OCI-LY7 (cell line): ENCODE data around the gene SNX25. TPM values are rescaled to one million over a fixed set of nuclear protein-coding genes. Genes with fewer than 3 reads are reported as not detected.
A peak's percentile ranks its signal among the peaks of the same experiment; 100 is the strongest.

Source experiments
- BruUV-seq: library from RNA; stranded (reverse); fragments of 400-500 nt; replicated peaks from 2 replicates; lab custom pipeline; 2021; lab: Mats Ljungman, UMichigan
- CTCF ChIA-PET: fragments of 300-600 bp; sonication (Branson Sonifier 250); formaldehyde crosslinking; loops from one replicate; lab custom pipeline; 2022; ENCODE audit warnings: antibody characterized with exemption; ENCODE audit not compliant: unreplicated experiment; lab: Charles Lee
- POLR2A ChIA-PET: fragments of 300-600 bp; sonication (Branson Sonifier 250); formaldehyde crosslinking; loops from one replicate; lab custom pipeline; 2022; ENCODE audit warnings: antibody characterized with exemption; lab: Charles Lee
- DNase-seq: peaks from one replicate; pipeline ENCODE4 v3.0.0-alpha.2; 2015; ENCODE audit warnings: low spot score
- H2AFZ ChIP-seq: fragments of 200-600 bp; sonication (generic), shearing (Covaris generic); 2 replicates; pipeline ENCODE4 v1.6.1; 2014; ENCODE audit warnings: mild to moderate bottlenecking, antibody characterized with exemption, low read length, moderate library complexity
- H3K27ac ChIP-seq: fragments of 200-600 bp; sonication (generic); 2 replicates; pipeline ENCODE4 v1.5.1; 2014; ENCODE audit warnings: mixed run types, low read depth, mild to moderate bottlenecking, moderate library complexity, low read length, inconsistent platforms; ENCODE audit not compliant: poor library complexity, severe bottlenecking
- H3K36me3 ChIP-seq: fragments of 200-600 bp; sonication (generic); 2 replicates; pipeline ENCODE4 v1.6.1; 2014; ENCODE audit warnings: mild to moderate bottlenecking, antibody characterized with exemption, low read length, moderate library complexity, mixed read lengths; ENCODE audit not compliant: insufficient read depth
- H3K4me1 ChIP-seq: fragments of 200-600 bp; sonication (generic); 2 replicates; pipeline ENCODE4 v1.5.1; 2014; ENCODE audit warnings: mild to moderate bottlenecking, low read length; ENCODE audit not compliant: insufficient read depth, poor library complexity, severe bottlenecking
- H3K4me2 ChIP-seq: fragments of 200-600 bp; sonication (generic); 2 replicates; pipeline ENCODE4 v1.6.1; 2014; ENCODE audit warnings: mild to moderate bottlenecking, low read length
- H3K4me3 ChIP-seq: fragments of 200-600 bp; sonication (generic); 2 replicates; pipeline ENCODE4 v1.5.1; 2014; ENCODE audit warnings: mild to moderate bottlenecking, low read depth, low read length; ENCODE audit not compliant: poor library complexity, severe bottlenecking
- H3K79me2 ChIP-seq: fragments of 200-600 bp; sonication (generic); 2 replicates; pipeline ENCODE4 v1.6.1; 2016; ENCODE audit warnings: low read depth, mild to moderate bottlenecking, low read length, moderate library complexity, mixed read lengths; ENCODE audit not compliant: insufficient read depth
- H3K9me2 ChIP-seq: fragments of 200-600 bp; sonication (generic); 2 replicates; pipeline ENCODE4 v1.6.1; 2016; ENCODE audit warnings: mild to moderate bottlenecking, low read length, mixed read lengths; ENCODE audit not compliant: insufficient read depth
- H3K9me3 ChIP-seq: fragments of 200-600 bp; sonication (generic); 2 replicates; pipeline ENCODE4 v1.6.1; 2014; ENCODE audit warnings: mild to moderate bottlenecking, mixed run types, low read length, mixed read lengths
- H4K20me1 ChIP-seq: fragments of 200-600 bp; sonication (generic); 2 replicates; pipeline ENCODE4 v1.6.1; 2014; ENCODE audit warnings: mild to moderate bottlenecking, antibody characterized with exemption, low read length, moderate library complexity, mixed read lengths; ENCODE audit not compliant: insufficient read depth
- CTCF ChIP-seq: fragments of 200-600 bp; sonication (generic); conservative IDR thresholded peaks from 2 replicates; pipeline ENCODE4 v1.5.1; 2014; ENCODE audit warnings: mild to moderate bottlenecking, antibody characterized with exemption, low read length, moderate library complexity, mixed read lengths
- EZH2phosphoT487 ChIP-seq: fragments of 200-600 bp; sonication (generic); IDR thresholded peaks from 2 replicates; pipeline ENCODE4 v1.6.1; 2018; ENCODE audit warnings: low read depth, borderline replicate concordance, mild to moderate bottlenecking, mixed run types, antibody characterized with exemption, low read length, moderate library complexity, mixed read lengths
- intact Hi-C: fragments of 100-400 bp; cut with micrococcal nuclease; formaldehyde crosslinking; loops from one replicate; pipeline ENCODE4 v1.10.0; 2022; ENCODE audit not compliant: unreplicated experiment
- total RNA-seq, 2 experiments: library from RNA; depleted of rRNA in 1 of 2; stranded (reverse); fragments of >200 nt in 1 of 2; shearing (Covaris generic) in 1 of 2; gene quantifications; 2 replicates each; pipeline ENCODE4 v1.2.3, GENCODE V29; 2014 to 2022

SNX25 gene
- total RNA-seq, 2 experiments from 2014 or later = 33.7 to 55.6 TPM

DNA sequence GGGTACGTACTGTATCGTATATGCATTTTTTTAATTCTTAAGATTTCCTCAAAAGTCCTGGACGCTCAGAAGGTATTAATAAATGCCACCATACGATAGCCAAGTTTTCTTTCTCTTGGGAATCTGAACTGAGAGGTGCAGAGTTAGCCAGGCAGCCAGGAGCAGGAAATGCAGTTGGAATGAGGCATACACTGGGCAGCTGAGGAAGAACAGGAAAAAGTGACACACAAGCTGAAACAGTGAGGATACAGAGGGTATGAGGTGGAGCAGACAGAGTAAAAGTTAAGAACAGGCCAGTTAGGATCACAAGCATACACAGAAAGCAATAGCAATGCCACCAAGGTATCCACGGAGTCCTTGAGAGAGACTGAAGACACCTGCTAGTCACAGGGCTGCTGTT, 203.0 kb downstream of the SNX25 start:
- H4K20me1 ChIP-seq = no peaks in the 10 kb centered on the region
- H3K9me2 ChIP-seq = peaks cover 5% of the 10 kb centered on the region; the same call in 1 of the 2 replicates
- H3K4me2 ChIP-seq = peak overlapping the region; percentile 32
- H3K36me3 ChIP-seq = peaks cover 72% of the 10 kb centered on the region
- no peak overlapping the region for H2AFZ ChIP-seq
- peak overlapping the region; percentile 46 for H3K27ac ChIP-seq
- ChIA-PET POLR2A (interaction anchor here (1.0 to 4.3 kb wide), 9 partner anchors 13 to 174 kb away, joined by 3 to 26 read pairs (median 4); partner anchors contain the start of genes ANKRD37 and LRP2BP), CTCF (interaction anchor here (0.6 kb wide), 1 partner anchor 268 kb away, joined by 3 read pairs; no protein-coding TSS in a partner anchor)
- BruUV-seq = no TSS peak
- no peak overlapping the region for H3K4me3 ChIP-seq
- DNase-seq = no peak
- H3K4me1 ChIP-seq = peaks cover 25% of the 10 kb centered on the region
- no peaks in the 10 kb centered on the region for H3K9me3 ChIP-seq
- TF ChIP-seq CTCF = no peak
- no peak for TF ChIP-seq EZH2phosphoT487
- H3K79me2 ChIP-seq = no peaks in the 10 kb centered on the region
- intact Hi-C loops = loop anchor here (5.0 kb wide), 1 partner anchor 175 kb away; no protein-coding TSS in a partner anchor

Other genes starting within 250 kb of the SNX25 start
- gene HELT, start 191.1 kb upstream of the SNX25 start, total RNA-seq (2014; rRNA removed; shearing (Covaris generic)) = not detected in 2 replicates
- not detected in 2 replicates for gene HELT, start 191.1 kb upstream of the SNX25 start, total RNA-seq (2022)
- 24.1 and 29.6 TPM in 2 replicates for gene SLC25A4, start 66.3 kb upstream of the SNX25 start, total RNA-seq (2014; rRNA removed; shearing (Covaris generic))
- gene SLC25A4, start 66.3 kb upstream of the SNX25 start, total RNA-seq (2022) = 28.4 and 38.2 TPM in 2 replicates
- 20.4 and 22.7 TPM in 2 replicates for gene CFAP97, start 5.6 kb upstream of the SNX25 start, total RNA-seq (2014; rRNA removed; shearing (Covaris generic))
- 54.0 and 57.3 TPM in 2 replicates for gene CFAP97, start 5.6 kb upstream of the SNX25 start, total RNA-seq (2022)
- 0.60 and 1.1 TPM in 2 replicates for gene LRP2BP, start 186.3 kb downstream of the SNX25 start, total RNA-seq (2014; rRNA removed; shearing (Covaris generic))
- gene LRP2BP, start 186.3 kb downstream of the SNX25 start, total RNA-seq (2022) = 1.0 and 1.4 TPM in 2 replicates
- gene ANKRD37, start 187.2 kb downstream of the SNX25 start, total RNA-seq (2014; rRNA removed; shearing (Covaris generic)) = 3.8 and 6.3 TPM in 2 replicates
- 6.4 and 14.1 TPM in 2 replicates for gene ANKRD37, start 187.2 kb downstream of the SNX25 start, total RNA-seq (2022)
- 14.0 and 17.3 TPM in 2 replicates for gene UFSP2, start 216.4 kb downstream of the SNX25 start, total RNA-seq (2014; rRNA removed; shearing (Covaris generic))
- gene UFSP2, start 216.4 kb downstream of the SNX25 start, total RNA-seq (2022) = 30.9 and 37.6 TPM in 2 replicates